GM21786 (cell line): ENCODE data around the gene C19orf81.

Source experiments
- ATAC-seq: cut with Tn5 transposase; IDR thresholded peaks from one replicate; pipeline ENCODE4 v1.9.1; 2021; ENCODE audit not compliant: unreplicated experiment

C19orf81 gene

GRCh38 chr19:50629194-50629593, 20.1 kb upstream of the C19orf81 start:
- no peak for ATAC-seq

GRCh38 chr19:50629801-50630200, 19.4 kb upstream of the C19orf81 start:
- ATAC-seq, result no peak

GRCh38 chr19:50632151-50632835, 17.0 kb upstream of the C19orf81 start:
- no peak for ATAC-seq

DNA sequence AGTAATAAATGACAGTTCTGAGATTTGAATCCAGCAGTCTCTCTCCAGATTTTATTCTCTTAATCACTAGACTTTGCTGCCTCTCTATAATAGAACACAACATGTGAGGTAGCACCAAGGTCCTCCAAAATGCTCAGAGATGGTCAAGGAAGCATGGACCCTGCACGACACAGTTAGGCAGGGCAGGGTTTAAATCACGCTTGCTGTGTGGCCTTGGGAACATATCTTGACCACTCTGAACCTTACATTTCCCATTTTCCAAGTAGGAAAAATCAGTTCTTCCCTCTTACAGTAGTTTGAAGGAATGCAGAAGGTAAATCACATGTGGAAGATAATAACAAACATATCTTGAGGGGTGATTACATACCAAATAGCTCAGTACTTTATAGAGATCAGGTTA, 15.9 kb upstream of the C19orf81 start:
- ATAC-seq, result no peak

DNA sequence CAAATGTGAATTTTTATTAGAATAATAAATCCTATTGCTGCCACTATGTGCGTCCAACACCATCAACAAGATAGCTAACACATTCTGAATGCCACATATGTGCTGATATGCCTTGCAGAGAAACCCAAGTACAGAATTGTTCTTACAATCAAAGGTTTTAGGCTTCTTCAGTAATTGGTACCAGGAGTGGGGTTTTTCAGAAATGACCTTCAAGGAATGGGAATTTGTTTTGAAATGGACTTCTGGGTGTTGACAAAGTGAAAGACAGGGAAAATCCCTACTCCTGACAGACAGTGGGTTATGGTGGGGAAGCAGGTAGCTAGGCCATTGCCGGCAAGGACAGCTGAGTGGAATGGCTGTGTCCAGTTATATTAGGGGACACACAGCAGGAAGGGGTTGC, 15.3 kb upstream of the C19orf81 start:
- ATAC-seq, result no peak

GRCh38 chr19:50636317-50637085, 12.7 kb upstream of the C19orf81 start:
- no peak for ATAC-seq

DNA sequence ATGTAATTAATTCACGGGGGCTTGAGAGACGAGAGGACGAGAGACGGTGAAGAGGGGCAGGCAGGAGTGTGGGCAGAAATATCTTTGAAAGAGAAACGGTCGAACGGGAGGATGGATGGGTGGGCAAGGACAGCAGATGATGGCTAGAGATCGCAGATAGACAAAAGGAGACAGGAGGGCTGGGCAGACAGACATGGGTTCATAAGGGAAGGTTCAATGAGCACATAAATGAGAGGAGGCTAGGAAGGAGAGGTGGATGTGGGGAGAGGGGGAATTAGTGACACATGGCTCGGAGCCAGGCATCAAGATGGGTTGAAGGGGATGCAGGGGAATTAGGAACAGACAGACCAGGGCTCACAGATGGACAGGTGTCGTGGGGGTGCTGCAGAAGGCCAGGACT, 10.6 kb upstream of the C19orf81 start:
- ATAC-seq, result no peak

DNA sequence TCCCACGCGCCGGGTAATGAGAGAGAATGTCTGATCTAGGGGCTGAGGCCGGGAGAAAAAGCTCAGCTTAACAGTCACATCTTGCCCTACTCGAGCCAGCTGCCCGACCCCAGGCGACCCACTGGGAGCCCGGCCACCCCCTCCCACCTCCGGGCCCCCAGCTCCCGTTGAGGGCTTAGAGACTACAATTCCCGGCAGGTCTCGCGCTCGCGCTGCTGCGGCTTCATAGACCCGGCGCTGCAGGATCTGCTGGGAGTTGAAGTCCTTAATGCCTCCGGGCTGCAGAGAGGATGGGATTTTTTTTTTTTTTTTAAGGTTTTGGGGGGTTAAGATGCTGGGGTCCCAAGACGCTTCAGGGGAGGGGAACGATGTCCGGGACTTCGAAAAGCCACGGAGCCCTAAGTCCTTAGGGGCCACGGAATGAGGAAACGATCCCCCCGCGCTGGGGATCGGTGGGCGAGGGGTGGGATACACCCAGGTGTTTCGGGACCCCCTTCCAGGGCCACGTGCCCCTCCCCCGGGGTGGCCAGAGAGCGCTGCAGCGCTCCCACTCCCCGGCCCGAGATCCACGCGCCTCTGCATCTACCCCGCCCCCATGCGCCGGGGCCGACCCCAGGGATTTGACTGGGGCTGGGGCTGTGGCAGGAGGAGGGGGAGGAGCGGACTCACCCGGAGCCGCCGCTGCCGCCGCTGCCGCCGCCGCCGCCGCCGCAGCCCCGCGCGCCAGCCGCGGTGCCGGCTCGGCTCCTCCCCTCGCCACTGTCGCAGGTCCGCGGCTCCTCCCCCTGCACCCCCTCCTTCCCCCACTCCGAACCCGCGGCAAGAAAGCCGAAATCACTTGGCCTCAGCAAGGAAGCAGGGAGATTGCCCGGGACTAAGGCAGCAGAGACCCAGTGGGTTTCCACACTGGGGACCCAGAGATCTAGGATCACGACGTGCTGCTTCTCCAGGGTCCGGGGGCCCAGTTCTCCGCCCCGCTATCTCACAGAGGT, 9.8 kb upstream of the C19orf81 start, which contains the start of gene SYT3:
SYT3 (minus strand) TSS at position 761 of the 992 bp plus-strand sequence. CDS start 2,470 bp downstream, outside the sequence.
- ATAC-seq, result no peak

DNA sequence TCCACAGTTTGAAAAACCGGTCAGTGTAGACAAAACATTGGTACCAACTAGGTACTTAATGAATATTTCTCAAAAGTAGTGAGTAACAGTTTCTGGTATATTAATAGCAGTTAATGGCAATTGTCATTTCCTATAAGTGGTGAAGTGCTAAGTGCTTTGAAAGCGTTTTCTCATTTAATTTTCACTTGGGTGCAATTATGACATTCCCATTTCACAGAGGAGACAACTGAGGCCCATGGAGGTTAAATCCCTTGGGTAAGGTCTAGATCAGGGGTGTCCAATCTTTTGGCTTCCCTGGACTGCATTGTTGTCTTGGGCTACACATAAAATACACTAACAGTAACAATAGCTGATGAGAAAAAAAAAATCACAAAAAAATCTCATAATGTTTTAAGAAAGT, 8.9 kb upstream of the C19orf81 start:
- ATAC-seq, result no peak

DNA sequence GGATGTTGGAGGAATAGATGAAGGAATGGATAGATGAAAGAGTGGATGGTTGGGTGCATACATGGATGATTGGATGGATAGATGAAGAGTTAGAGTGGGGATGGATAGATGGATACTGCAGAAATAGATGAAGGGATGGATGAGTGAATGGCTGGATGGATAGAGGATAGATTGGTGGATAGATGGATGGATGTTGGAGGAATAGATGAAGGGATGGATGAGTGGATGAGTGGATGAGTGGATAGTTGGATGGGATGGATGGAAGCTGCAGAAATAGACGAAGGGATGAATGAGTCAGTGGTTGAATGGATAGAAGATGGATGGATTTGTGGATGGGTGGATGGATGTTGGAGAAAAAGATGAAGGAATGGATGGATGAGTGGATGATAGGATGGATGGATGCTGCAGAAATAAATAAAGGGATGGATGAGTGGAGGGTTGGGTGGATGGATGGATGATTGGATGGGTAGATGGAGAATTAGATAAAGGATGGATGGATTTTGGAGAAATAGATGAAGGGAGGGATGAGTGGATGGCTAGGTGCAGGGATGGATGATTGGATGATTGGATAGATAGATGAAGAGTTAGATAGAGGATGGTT, 4.8 kb upstream of the C19orf81 start:
- ATAC-seq, result no peak

- no peak for ATAC-seq
Observed at GRCh38 chr19:50645107-50645506, 4.1 kb upstream of the C19orf81 start.

DNA sequence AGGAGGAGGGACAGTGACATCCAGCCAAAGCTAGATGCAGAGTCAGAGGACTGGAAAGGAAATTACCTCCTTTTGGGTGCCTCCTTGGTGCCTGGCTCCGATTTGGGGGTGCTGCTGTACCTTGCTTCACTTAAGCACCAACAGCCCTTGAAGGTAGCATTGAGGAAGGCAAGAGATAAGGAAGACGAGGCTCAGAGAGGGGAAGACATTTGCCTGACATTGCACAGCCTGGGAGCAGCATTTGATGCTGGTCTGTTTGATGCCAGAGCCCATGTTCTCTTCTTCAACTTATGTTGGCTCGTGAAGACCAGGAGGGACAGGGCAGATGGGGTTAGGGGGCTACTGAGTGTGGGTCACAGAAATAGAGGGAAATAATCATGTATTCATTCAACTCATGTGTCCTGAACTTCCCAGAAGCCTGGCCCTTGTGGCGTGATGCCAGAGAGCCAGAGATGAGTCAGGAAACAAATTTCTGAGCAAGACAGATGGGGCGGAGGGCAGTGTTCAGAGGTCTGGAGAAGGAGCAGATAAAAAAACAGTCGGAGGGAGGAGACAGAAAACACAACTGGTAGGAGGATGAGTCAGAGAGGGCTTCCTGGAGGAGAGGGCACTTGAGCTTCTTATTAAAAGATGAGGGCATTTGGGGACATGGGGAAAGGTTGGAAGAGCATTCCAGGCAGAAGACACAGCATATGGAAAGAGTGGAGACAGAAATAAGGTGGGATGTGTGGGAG, 3.0 kb upstream of the C19orf81 start:
- no peak for ATAC-seq

GRCh38 chr19:50647879-50648615, 1.2 kb upstream of the C19orf81 start:
- ATAC-seq, result no peak

- no peak for ATAC-seq
Observed at GRCh38 chr19:50648659-50649058, 586 bp upstream of the C19orf81 start.

DNA sequence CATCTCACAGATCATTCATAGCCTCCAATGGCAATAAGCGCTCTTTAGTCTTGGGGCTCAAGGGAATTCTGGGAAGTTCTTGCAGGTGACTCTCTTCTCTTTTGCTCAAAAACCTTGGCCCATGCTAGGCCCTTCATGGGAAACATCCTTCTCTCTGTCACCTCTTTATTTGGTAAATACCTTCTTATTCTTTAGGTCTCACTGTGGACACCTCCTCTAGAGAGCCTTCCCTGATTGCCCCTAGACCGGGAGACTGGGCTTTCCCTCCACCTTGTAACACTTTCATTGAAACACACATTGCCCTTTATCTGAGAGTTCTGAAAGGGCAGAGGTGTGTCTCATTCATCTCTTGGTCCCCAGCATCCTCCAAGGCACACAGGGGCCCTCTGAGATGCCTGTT, 1.9 kb downstream of the C19orf81 start:
- no peak for ATAC-seq

GRCh38 chr19:50652722-50653121, 3.5 kb downstream of the C19orf81 start:
- ATAC-seq, result no peak

- ATAC-seq, result no peak
Observed at GRCh38 chr19:50654882-50655281, 5.6 kb downstream of the C19orf81 start.

DNA sequence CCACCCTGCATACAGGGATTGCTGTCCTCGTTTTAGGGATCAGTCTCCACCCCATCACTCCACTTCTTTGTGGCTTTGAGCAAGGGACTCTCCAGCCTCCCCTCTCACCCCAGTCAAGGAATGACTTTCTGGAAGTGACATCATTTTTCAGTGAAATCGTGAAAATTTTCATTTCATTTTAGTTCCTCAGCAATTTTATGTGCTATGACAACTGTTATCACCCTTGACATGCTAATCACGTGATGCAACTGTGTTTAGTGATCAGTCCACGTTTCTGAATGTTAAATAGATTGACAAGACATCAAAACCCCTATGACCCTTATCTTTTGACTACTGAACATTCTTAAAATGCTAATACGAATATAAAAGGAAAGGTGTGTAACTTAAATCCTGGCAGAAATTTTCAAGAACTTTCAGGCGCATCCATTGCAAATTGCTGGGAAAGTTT, 8.0 kb downstream of the C19orf81 start:
- ATAC-seq, result no peak

GRCh38 chr19:50657712-50658440, 8.6 kb downstream of the C19orf81 start:
- no peak for ATAC-seq
